H1 (cell line): ENCODE results near the gene TBC1D22A. TPM values are rescaled to one million over a fixed set of nuclear protein-coding genes. Genes with fewer than 3 reads are reported as not detected.

ENCODE experiments used
- ASH2L ChIP-seq: fragments of 200-600, 300-600 bp; sonication (generic); IDR thresholded peaks from one replicate; pipeline ENCODE4 v1.7.1; 2017; ENCODE audit warnings: low read length
- CBX5 ChIP-seq: fragments of 300-800, 300-1000 bp; sonication (generic); IDR thresholded peaks from 2 replicates; pipeline ENCODE4 v1.7.1; 2016; ENCODE audit warnings: antibody characterized with exemption, low read length, low read depth
- CHD2 ChIP-seq: IDR thresholded peaks from 2 replicates; pipeline ENCODE4 v1.6.1; 2012; ENCODE audit warnings: low read length, improper control_type of control experiment
- EGR1 ChIP-seq: IDR thresholded peaks from 2 replicates; pipeline ENCODE4 v1.6.1; 2011; ENCODE audit warnings: low read depth, low read length, borderline replicate concordance
- FOSL1 ChIP-seq: IDR thresholded peaks from 2 replicates; pipeline ENCODE4 v1.6.1; 2011; ENCODE audit warnings: mild to moderate bottlenecking, low read depth, low read length, moderate library complexity; ENCODE audit not compliant: insufficient read depth
- GTF2F1 ChIP-seq: IDR thresholded peaks from 2 replicates; pipeline ENCODE4 v1.6.1; 2012; ENCODE audit warnings: low read depth, low read length, improper control_type of control experiment, borderline replicate concordance
- POU5F1 ChIP-seq: IDR thresholded peaks from 2 replicates; pipeline ENCODE4 v1.6.1; 2011; ENCODE audit warnings: low read depth, mild to moderate bottlenecking, low read length, moderate library complexity
- polyA plus RNA-seq, 7 experiments: library from polyadenylated mRNA; depleted of rRNA in 3 of 7; stranded (reverse) in 5 of 7; unstranded in 2 of 7; fragments of >200 nt in 5 of 7; fragments of 200-250 nt in 2 of 7; gene quantifications; 1 replicate in 5 of 7; 2 replicates in 1 of 7; 4 replicates in 1 of 7; pipeline versions ENCODE4 v1.2.1 to v1.2.3, GENCODE V29; 2011 to 2013; ENCODE audit warnings: missing spikeins in 2 of 7, mixed read lengths in 2 of 7
- total RNA-seq: library from RNA; stranded (reverse); fragmentation: NEBNext Ultra II Directional; extraction: Animal tissue kit (Norgen Biotek cat#: 25700); gene quantifications from 2 replicates; pipeline ENCODE4 v1.2.1, GENCODE V29; 2021
- TF ChIP-seq, protein P1 (sequence below): fragments of 300-600 bp; sonication (generic); IDR thresholded peaks from 2 replicates; pipeline ENCODE4 v1.7.1; 2012; ENCODE audit warnings: low read length, moderate library complexity, mild to moderate bottlenecking, inconsistent platforms; ENCODE audit not compliant: insufficient replicate concordance
- TF ChIP-seq, protein P2 (sequence below): IDR thresholded peaks from 2 replicates; pipeline ENCODE4 v1.6.1; 2011; ENCODE audit warnings: low read length, improper control_type of control experiment

TBC1D22A gene
- total and polyA plus RNA-seq, 2 of the 8 experiments (the other 6 are each of a cell fraction or from before 2014, with no cell fraction given), result 11.9 to 18.4 TPM

DNA sequence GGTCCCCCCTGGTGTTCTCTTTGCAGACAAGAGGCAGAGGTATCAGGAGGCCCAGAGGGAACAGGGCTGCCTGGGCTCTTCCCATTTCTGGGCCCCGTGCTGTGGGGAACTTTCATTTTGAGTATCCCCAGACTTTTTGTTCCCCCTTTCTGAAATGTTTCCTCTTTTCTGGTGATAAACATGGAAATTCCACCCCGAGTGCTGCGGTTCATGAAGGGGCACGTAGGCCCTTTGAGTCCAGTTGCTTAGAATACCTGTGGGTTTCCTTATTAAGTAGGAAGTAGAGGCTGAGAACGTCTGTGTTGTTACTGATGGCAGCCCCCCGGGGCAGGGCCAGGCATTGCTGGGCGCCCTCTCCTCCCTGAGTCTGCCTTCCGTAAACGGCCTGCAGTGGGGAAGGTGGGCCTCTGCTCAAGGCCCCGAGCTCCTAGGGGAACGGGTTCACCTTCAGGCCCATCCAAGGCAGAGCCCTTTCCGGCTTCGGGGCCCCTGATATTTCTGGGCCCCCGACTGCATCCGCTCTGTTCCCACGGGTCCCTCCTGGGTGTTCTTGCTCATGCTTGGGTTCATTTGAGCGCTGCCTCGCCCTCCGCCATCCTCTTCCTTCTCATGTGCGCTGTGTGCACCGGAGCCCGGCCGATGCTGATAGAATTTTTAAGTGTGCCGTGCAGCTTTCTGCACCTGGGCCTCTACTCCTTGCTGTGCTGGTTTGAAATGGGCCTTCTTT, 12.0 kb downstream of the TBC1D22A start (continued):
- no peak for TF ChIP-seq FOSL1
- no peak for TF ChIP-seq GTF2F1
- TF ChIP-seq CHD2, result no peak
- TF ChIP-seq, protein P1, sequence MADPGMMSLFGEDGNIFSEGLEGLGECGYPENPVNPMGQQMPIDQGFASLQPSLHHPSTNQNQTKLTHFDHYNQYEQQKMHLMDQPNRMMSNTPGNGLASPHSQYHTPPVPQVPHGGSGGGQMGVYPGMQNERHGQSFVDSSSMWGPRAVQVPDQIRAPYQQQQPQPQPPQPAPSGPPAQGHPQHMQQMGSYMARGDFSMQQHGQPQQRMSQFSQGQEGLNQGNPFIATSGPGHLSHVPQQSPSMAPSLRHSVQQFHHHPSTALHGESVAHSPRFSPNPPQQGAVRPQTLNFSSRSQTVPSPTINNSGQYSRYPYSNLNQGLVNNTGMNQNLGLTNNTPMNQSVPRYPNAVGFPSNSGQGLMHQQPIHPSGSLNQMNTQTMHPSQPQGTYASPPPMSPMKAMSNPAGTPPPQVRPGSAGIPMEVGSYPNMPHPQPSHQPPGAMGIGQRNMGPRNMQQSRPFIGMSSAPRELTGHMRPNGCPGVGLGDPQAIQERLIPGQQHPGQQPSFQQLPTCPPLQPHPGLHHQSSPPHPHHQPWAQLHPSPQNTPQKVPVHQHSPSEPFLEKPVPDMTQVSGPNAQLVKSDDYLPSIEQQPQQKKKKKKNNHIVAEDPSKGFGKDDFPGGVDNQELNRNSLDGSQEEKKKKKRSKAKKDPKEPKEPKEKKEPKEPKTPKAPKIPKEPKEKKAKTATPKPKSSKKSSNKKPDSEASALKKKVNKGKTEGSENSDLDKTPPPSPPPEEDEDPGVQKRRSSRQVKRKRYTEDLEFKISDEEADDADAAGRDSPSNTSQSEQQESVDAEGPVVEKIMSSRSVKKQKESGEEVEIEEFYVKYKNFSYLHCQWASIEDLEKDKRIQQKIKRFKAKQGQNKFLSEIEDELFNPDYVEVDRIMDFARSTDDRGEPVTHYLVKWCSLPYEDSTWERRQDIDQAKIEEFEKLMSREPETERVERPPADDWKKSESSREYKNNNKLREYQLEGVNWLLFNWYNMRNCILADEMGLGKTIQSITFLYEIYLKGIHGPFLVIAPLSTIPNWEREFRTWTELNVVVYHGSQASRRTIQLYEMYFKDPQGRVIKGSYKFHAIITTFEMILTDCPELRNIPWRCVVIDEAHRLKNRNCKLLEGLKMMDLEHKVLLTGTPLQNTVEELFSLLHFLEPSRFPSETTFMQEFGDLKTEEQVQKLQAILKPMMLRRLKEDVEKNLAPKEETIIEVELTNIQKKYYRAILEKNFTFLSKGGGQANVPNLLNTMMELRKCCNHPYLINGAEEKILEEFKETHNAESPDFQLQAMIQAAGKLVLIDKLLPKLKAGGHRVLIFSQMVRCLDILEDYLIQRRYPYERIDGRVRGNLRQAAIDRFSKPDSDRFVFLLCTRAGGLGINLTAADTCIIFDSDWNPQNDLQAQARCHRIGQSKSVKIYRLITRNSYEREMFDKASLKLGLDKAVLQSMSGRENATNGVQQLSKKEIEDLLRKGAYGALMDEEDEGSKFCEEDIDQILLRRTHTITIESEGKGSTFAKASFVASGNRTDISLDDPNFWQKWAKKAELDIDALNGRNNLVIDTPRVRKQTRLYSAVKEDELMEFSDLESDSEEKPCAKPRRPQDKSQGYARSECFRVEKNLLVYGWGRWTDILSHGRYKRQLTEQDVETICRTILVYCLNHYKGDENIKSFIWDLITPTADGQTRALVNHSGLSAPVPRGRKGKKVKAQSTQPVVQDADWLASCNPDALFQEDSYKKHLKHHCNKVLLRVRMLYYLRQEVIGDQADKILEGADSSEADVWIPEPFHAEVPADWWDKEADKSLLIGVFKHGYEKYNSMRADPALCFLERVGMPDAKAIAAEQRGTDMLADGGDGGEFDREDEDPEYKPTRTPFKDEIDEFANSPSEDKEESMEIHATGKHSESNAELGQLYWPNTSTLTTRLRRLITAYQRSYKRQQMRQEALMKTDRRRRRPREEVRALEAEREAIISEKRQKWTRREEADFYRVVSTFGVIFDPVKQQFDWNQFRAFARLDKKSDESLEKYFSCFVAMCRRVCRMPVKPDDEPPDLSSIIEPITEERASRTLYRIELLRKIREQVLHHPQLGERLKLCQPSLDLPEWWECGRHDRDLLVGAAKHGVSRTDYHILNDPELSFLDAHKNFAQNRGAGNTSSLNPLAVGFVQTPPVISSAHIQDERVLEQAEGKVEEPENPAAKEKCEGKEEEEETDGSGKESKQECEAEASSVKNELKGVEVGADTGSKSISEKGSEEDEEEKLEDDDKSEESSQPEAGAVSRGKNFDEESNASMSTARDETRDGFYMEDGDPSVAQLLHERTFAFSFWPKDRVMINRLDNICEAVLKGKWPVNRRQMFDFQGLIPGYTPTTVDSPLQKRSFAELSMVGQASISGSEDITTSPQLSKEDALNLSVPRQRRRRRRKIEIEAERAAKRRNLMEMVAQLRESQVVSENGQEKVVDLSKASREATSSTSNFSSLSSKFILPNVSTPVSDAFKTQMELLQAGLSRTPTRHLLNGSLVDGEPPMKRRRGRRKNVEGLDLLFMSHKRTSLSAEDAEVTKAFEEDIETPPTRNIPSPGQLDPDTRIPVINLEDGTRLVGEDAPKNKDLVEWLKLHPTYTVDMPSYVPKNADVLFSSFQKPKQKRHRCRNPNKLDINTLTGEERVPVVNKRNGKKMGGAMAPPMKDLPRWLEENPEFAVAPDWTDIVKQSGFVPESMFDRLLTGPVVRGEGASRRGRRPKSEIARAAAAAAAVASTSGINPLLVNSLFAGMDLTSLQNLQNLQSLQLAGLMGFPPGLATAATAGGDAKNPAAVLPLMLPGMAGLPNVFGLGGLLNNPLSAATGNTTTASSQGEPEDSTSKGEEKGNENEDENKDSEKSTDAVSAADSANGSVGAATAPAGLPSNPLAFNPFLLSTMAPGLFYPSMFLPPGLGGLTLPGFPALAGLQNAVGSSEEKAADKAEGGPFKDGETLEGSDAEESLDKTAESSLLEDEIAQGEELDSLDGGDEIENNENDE, result no peak
- no peak for TF ChIP-seq EGR1
- TF ChIP-seq, protein P2, sequence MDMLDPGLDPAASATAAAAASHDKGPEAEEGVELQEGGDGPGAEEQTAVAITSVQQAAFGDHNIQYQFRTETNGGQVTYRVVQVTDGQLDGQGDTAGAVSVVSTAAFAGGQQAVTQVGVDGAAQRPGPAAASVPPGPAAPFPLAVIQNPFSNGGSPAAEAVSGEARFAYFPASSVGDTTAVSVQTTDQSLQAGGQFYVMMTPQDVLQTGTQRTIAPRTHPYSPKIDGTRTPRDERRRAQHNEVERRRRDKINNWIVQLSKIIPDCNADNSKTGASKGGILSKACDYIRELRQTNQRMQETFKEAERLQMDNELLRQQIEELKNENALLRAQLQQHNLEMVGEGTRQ, result no peak
- no peak for TF ChIP-seq ASH2L
- TF ChIP-seq CBX5, result no peak
- TF ChIP-seq POU5F1, result no peak
